Esophagus squamous epithelium (tissue), 4 donors: Measurements from ENCODE around the gene DLK2.

Source experiments
- CTCF ChIP-seq, 6 experiments: fragments of 450-650 bp in 4 of 6; fragments of 200-600 bp in 2 of 6; sonication (generic) in 2 of 6; IDR thresholded peaks; one replicate each; pipeline ENCODE4 v1.5.1; 2016 to 2019; ENCODE audit warnings: antibody characterized with exemption in 6 of 6, mild to moderate bottlenecking in 4 of 6, moderate library complexity in 4 of 6
- POLR2A ChIP-seq, 4 donors: fragments of 450-650 bp; IDR thresholded peaks; one replicate each; pipeline ENCODE4 v1.6.1; 2017; ENCODE audit warnings: antibody characterized with exemption in 4 of 4, mild to moderate bottlenecking in 4 of 4, moderate library complexity in 3 of 4

GRCh38 chr6:43426928-43427405, 28.4 kb downstream of the DLK2 start:
- TF ChIP-seq CTCF (IDR thresholded peaks at IDR 0.05) (no peak), POLR2A (IDR thresholded peaks at IDR 0.05) (no peak)
